IgD-negative memory B cell (primary cell): ENCODE results near the gene E2F6. TPM values are rescaled to one million over a fixed set of nuclear protein-coding genes. Genes with fewer than 3 reads are reported as not detected.

Experiments
- H3K27ac Mint-ChIP-seq, 3 donors: one replicate each; pipeline ENCODE4 v1.8.0; 2020 to 2022; ENCODE audit warnings: mild to moderate bottlenecking in 3 of 3, mixed read lengths in 3 of 3, moderate library complexity in 1 of 3
- H3K27me3 Mint-ChIP-seq: one replicate; pipeline ENCODE4 v1.8.0; 2021; ENCODE audit warnings: mixed read lengths
- H3K36me3 Mint-ChIP-seq: one replicate; pipeline ENCODE4 v1.8.0; 2020; ENCODE audit warnings: mild to moderate bottlenecking, mixed read lengths
- H3K4me1 Mint-ChIP-seq, 3 donors: one replicate each; pipeline ENCODE4 v1.8.0; 2020 to 2022; ENCODE audit warnings: mixed read lengths in 3 of 3, mild to moderate bottlenecking in 1 of 3
- H3K4me3 Mint-ChIP-seq, 4 donors: one replicate each; pipeline ENCODE4 v1.8.0; 2020 to 2022; ENCODE audit warnings: mild to moderate bottlenecking in 4 of 4, mixed read lengths in 4 of 4, moderate library complexity in 3 of 4
- H3K9me3 Mint-ChIP-seq, 3 donors: one replicate each; pipeline ENCODE4 v1.8.0; 2020 to 2021; ENCODE audit warnings: mixed read lengths in 3 of 3, mild to moderate bottlenecking in 1 of 3
- polyA plus RNA-seq: library from polyadenylated mRNA; unstranded; fragments of 300-500 nt; fragmentation: Illumina TruSeq; gene quantifications from one replicate; pipeline ENCODE4 v1.2.3, GENCODE V29; 2021

The E2F6 gene
- polyA plus RNA-seq, 1 donor from 2014 or later: 4.4 TPM

- H3K36me3 Mint-ChIP-seq: peaks cover 1% of the 10 kb centered on the region
- H3K9me3 Mint-ChIP-seq: no peaks in the 10 kb centered on the region
- no peak overlapping the region for H3K4me3 Mint-ChIP-seq
- peaks cover 2 to 19% (median 3%) of the 10 kb centered on the region in 3 donors for H3K4me1 Mint-ChIP-seq
- no peaks in the 10 kb centered on the region for H3K27me3 Mint-ChIP-seq
- peak overlapping the region in 1 of 3 donors; percentile 92 for H3K27ac Mint-ChIP-seq
These were observed 9.7 kb downstream of the E2F6 start for GRCh38 chr2:11456251-11456650.

GRCh38 chr2:11454824-11455223 is 11.1 kb downstream of the E2F6 start:
- no peaks in the 10 kb centered on the region for H3K27me3 Mint-ChIP-seq
- no peak overlapping the region for H3K27ac Mint-ChIP-seq
- no peaks in the 10 kb centered on the region for H3K9me3 Mint-ChIP-seq
- peaks cover 2 to 19% (median 3%) of the 10 kb centered on the region in 3 donors for H3K4me1 Mint-ChIP-seq
- no peak overlapping the region for H3K4me3 Mint-ChIP-seq
- H3K36me3 Mint-ChIP-seq: peaks cover 1% of the 10 kb centered on the region

DNA sequence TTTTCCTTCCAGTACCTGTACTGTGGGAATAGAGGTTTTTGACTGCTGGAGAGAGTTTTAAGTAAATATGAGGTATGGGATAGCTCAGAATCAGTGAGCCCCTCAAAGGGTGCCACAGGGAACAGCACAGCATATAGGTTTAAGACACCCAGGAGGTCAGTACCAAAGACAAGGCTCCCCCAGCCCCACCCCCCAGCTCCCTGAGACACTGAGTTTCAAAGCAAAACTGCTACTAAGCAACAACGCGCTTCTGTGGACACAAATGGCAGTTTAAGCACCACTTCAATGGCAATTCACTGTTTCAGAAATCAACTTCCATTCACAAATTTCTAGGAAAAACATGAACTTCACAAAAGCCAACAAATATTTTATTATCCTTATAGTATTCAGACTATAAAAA is 15.2 kb downstream of the E2F6 start:
- no peaks in the 10 kb centered on the region for H3K27me3 Mint-ChIP-seq
- H3K27ac Mint-ChIP-seq: peak overlapping the region in 1 of 3 donors; percentile 35
- H3K36me3 Mint-ChIP-seq: peaks cover 3% of the 10 kb centered on the region
- H3K4me1 Mint-ChIP-seq: peaks cover 0 to 4% (median 0%) of the 10 kb centered on the region in 3 donors
- H3K9me3 Mint-ChIP-seq: no peaks in the 10 kb centered on the region
- H3K4me3 Mint-ChIP-seq: no peak overlapping the region

GRCh38 chr2:11446733-11447248 is 19.2 kb downstream of the E2F6 start:
- Mint-ChIP-seq H3K9me3 (peaks cover 0 to 11% (median 3%) of the 10 kb centered on the region in 3 donors), H3K36me3 (peaks cover 10% of the 10 kb centered on the region), H3K4me1 (no peaks in the 10 kb centered on the region), H3K27me3 (no peaks in the 10 kb centered on the region), H3K27ac (peak overlapping the region in 2 of 3 donors; percentile 47 to 56), H3K4me3 (no peak overlapping the region)

- H3K4me3 Mint-ChIP-seq: no peak overlapping the region
- H3K27me3 Mint-ChIP-seq: no peaks in the 10 kb centered on the region
- H3K36me3 Mint-ChIP-seq: peaks cover 14% of the 10 kb centered on the region
- H3K9me3 Mint-ChIP-seq: peaks cover 0 to 15% (median 4%) of the 10 kb centered on the region in 3 donors
- H3K4me1 Mint-ChIP-seq: no peaks in the 10 kb centered on the region
- no peak overlapping the region for H3K27ac Mint-ChIP-seq
These were observed 21.2 kb downstream of the E2F6 start for GRCh38 chr2:11444737-11445136.

DNA sequence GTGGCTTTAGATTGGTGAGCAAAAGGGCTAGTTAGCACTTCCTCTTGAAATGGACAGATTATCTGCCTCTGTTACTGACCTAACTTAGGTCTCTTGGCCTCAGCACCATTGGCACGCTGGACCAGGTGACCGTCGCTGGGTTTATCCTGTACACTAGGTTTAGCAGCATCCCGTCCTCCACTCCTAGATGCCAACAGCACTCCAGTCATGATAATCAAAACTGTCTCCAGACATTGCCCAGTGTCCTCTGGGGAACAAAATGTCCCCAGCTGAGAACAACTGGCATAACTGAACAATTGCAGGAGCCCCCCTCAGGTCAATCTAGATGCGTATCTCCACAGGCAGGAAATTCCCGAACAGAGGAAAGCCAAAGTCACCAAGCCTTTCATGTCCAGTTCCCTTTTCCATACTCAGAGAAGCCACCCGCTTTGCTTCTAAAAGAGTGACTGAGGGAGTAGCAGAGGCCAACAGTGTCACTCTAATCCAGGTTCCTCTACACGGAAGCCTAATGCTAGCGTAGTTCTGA is 27.3 kb downstream of the E2F6 start:
- Mint-ChIP-seq H3K4me1 (no peaks in the 10 kb centered on the region), H3K27ac (no peak overlapping the region), H3K9me3 (peaks cover 0 to 19% (median 4%) of the 10 kb centered on the region in 3 donors)

DNA sequence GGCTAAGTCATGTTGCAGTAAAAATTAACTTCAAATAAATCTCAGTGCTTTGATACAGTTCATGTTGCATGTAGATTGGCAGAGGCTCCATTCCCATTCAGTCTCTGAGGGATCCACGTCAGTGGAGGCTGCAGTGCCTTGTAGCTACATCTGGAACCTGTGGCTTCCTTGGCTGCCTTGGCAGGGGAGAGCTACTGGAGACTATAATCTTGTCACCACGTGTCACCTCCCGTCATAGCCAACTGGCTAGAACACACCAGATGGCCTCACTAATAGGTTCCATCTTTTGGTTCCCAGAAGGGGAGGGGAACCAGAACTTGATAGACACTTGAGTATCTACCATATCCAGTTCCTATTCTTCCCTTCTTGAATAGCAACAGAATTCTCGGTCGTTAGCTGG is 28.4 kb downstream of the E2F6 start:
- H3K27me3 Mint-ChIP-seq: no peaks in the 10 kb centered on the region
- no peaks in the 10 kb centered on the region for H3K4me1 Mint-ChIP-seq
- H3K27ac Mint-ChIP-seq: peak overlapping the region in 1 of 3 donors; percentile 44
- H3K9me3 Mint-ChIP-seq: peaks cover 0 to 15% (median 6%) of the 10 kb centered on the region in 3 donors
- peaks cover 13% of the 10 kb centered on the region for H3K36me3 Mint-ChIP-seq
- no peak overlapping the region for H3K4me3 Mint-ChIP-seq

More for the DNA sequence above, 27.3 kb downstream of the E2F6 start:
- no peak overlapping the region for H3K4me3 Mint-ChIP-seq
- H3K27me3 Mint-ChIP-seq: no peaks in the 10 kb centered on the region
- peaks cover 17% of the 10 kb centered on the region for H3K36me3 Mint-ChIP-seq

DNA sequence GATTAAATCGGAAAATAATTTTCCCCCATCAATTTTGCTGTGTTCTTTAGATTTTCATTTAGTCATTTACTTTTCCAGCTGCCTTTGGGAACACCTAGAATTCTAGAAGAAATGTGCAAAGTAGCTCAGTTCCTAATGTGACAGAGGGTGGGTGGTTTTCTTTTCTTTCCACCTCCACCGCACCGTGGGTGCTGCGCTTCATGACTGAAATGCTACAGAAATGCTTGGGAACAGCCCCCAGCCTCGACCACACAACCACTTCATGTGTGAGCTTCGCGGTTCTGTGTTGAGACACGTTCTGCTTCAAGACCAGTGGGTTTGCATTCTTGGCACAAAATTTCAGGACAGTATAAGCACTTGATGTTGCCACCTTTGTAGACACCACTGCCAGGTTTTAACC is 30.9 kb downstream of the E2F6 start:
- Mint-ChIP-seq H3K27ac (no peak overlapping the region), H3K9me3 (peaks cover 0 to 8% (median 2%) of the 10 kb centered on the region in 3 donors), H3K4me3 (no peak overlapping the region), H3K27me3 (no peaks in the 10 kb centered on the region), H3K36me3 (peaks cover 8% of the 10 kb centered on the region), H3K4me1 (no peaks in the 10 kb centered on the region)

- Mint-ChIP-seq H3K4me3 (no peak overlapping the region), H3K36me3 (peaks cover 8% of the 10 kb centered on the region), H3K9me3 (peaks cover 0 to 8% (median 2%) of the 10 kb centered on the region in 3 donors), H3K27me3 (no peaks in the 10 kb centered on the region), H3K4me1 (no peaks in the 10 kb centered on the region), H3K27ac (no peak overlapping the region)
These were observed 31.5 kb downstream of the E2F6 start for GRCh38 chr2:11434443-11434842.

DNA sequence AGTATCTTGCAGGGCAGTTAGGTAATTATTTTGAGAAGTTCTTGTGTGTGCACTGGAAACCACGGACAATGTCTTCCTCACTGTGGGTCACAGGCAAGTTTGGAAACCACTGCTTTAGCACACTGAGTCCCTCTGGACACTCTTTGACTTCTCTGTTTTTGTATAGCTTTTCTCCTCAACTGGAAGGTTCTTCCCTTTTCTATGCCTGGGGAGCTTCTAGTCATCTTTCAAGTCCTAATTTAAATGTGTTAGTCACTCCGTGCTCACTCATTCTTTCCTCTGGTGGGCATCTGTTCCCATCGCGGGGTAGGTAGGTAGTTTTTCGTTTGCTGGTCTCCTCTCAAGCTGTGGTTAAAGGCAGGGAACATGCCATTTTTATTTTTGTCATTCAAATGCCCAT is 32.1 kb downstream of the E2F6 start:
- Mint-ChIP-seq H3K4me3 (no peak overlapping the region), H3K9me3 (peaks cover 0 to 8% (median 2%) of the 10 kb centered on the region in 3 donors), H3K27ac (no peak overlapping the region), H3K4me1 (no peaks in the 10 kb centered on the region), H3K27me3 (no peaks in the 10 kb centered on the region), H3K36me3 (peaks cover 8% of the 10 kb centered on the region)

- Mint-ChIP-seq H3K4me3 (no peak overlapping the region), H3K9me3 (peaks cover 0 to 8% (median 2%) of the 10 kb centered on the region in 3 donors), H3K4me1 (no peaks in the 10 kb centered on the region), H3K27ac (no peak overlapping the region), H3K36me3 (peaks cover 6% of the 10 kb centered on the region), H3K27me3 (no peaks in the 10 kb centered on the region)
These were observed 35.2 kb downstream of the E2F6 start for GRCh38 chr2:11430729-11431128.

GRCh38 chr2:11427224-11427623 is 38.7 kb downstream of the E2F6 start:
- Mint-ChIP-seq H3K27me3 (no peaks in the 10 kb centered on the region), H3K4me3 (no peak overlapping the region), H3K9me3 (no peaks in the 10 kb centered on the region), H3K36me3 (no peaks in the 10 kb centered on the region), H3K27ac (no peak overlapping the region), H3K4me1 (no peaks in the 10 kb centered on the region)

DNA sequence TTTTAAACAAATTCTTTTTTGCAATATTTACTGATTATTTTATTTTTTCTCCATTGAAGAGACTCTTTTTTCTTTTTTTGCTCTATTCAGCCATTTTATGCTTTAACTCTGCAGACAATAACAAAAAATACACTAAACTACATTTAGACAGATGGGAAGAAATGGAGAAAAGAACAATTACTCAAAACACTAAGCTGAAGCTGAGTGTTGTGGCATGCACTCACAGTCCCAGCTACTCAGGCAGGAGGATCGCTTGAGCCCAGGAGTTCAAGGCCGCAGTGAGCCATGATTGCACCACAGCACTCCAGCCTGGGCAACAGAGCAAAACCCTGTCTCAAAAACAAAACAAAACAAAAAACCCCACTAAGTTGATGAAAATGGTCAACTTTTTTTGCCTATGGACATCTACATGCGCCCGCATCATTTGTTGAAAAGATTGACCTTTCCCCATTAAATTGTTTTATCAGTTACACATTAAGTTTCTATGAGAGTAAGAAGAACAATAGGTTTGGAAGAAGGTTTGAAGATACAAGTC is 43.0 kb downstream of the E2F6 start:
- Mint-ChIP-seq H3K4me3 (no peak overlapping the region), H3K4me1 (no peaks in the 10 kb centered on the region), H3K36me3 (no peaks in the 10 kb centered on the region), H3K27me3 (no peaks in the 10 kb centered on the region), H3K27ac (no peak overlapping the region), H3K9me3 (peaks cover 3 to 6% (median 6%) of the 10 kb centered on the region in 3 donors)

DNA sequence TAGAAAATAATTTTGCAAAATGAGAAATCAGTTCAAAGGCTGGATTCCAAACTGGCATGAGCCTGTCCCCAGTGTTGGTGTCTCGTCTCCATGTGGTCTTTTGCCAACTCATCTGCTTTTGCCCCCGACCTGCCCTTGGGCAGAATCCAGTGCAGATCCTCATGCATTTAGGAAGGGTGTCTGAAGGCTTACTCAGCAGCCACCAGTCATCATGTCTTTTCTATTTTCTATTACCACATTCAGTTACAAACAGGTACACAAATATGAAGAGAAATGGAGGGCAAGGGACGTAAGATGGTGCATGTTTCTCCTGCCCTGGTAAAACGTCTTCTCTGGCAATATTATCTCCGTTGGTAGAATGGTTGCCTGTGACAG is 43.5 kb downstream of the E2F6 start:
- Mint-ChIP-seq H3K27me3 (no peaks in the 10 kb centered on the region), H3K9me3 (peaks cover 3 to 8% (median 6%) of the 10 kb centered on the region in 3 donors), H3K4me1 (no peaks in the 10 kb centered on the region), H3K27ac (no peak overlapping the region), H3K4me3 (no peak overlapping the region), H3K36me3 (no peaks in the 10 kb centered on the region)

GRCh38 chr2:11421863-11422490 is 44.0 kb downstream of the E2F6 start:
- Mint-ChIP-seq H3K4me3 (no peak overlapping the region), H3K36me3 (no peaks in the 10 kb centered on the region), H3K27ac (no peak overlapping the region), H3K27me3 (no peaks in the 10 kb centered on the region), H3K4me1 (no peaks in the 10 kb centered on the region), H3K9me3 (peaks cover 3 to 8% (median 6%) of the 10 kb centered on the region in 3 donors)

DNA sequence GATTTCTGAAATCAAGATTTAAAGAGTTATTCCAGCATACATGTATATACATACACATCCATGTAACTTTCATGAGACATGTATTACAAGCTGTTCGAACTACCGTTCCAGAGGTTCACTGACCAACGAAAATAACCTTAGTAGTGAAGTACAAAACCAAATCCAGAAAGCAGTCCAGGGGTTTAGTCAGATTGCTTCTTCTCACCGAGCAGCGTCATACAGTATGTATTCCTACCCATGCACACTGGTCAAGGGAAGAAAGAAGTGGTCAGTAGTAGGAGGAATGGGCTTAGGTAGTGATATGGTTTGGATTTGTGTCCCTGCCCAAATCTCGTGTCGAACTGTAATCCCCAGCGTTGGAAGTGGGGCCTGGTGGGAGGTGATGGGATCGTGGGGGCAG is 45.3 kb downstream of the E2F6 start:
- H3K9me3 Mint-ChIP-seq: peaks cover 3 to 8% (median 6%) of the 10 kb centered on the region in 3 donors

More for the DNA sequence above, 45.3 kb downstream of the E2F6 start:
- H3K4me1 Mint-ChIP-seq: no peaks in the 10 kb centered on the region
- no peaks in the 10 kb centered on the region for H3K27me3 Mint-ChIP-seq
- H3K27ac Mint-ChIP-seq: no peak overlapping the region
- H3K36me3 Mint-ChIP-seq: no peaks in the 10 kb centered on the region
- no peak overlapping the region for H3K4me3 Mint-ChIP-seq
